ENCODE measurements around the gene RGS9.

GRCh38 chr17:65190467-65191097, 53.4 kb downstream of the RGS9 start:
- no peak for TF ChIP-seq NR2C2 (CRISPR knock-in tag; IDR thresholded peaks at IDR 0.05; ENCODE audit: borderline replicate concordance)
- no peak for TF ChIP-seq POLR2AphosphoS5 (IDR thresholded peaks at IDR 0.05; ENCODE audit: low read depth, low read length)
- no peak for TF ChIP-seq CTCF (CRISPR knock-in tag; IDR thresholded peaks at IDR 0.05)
- no peak for TF ChIP-seq E2F1 (CRISPR knock-in tag; IDR thresholded peaks at IDR 0.05)
- no peak for TF ChIP-seq SKI (IDR thresholded peaks at IDR 0.05; ENCODE audit: partially characterized antibody)

Measured in HepG2 (cell line).